HUES48 (cell line): ENCODE data around the gene TKTL1.
A peak's percentile ranks its signal among the peaks of the same experiment; 100 is the strongest.

Experiments used
- H3K27ac ChIP-seq: one replicate; pipeline ENCODE4 v1.7.0; 2013; ENCODE audit warnings: low read depth, low read length, inconsistent platforms
- H3K27me3 ChIP-seq: 2 replicates; pipeline ENCODE4 v1.6.1; 2013; ENCODE audit warnings: mild to moderate bottlenecking, low read length; ENCODE audit not compliant: control insufficient read depth, insufficient read depth
- H3K36me3 ChIP-seq: 2 replicates; pipeline ENCODE4 v1.6.1; 2013; ENCODE audit warnings: low read length; ENCODE audit not compliant: control insufficient read depth, insufficient read depth
- H3K4me1 ChIP-seq: 2 replicates; pipeline ENCODE4 v1.6.1; 2013; ENCODE audit warnings: mild to moderate bottlenecking, low read length; ENCODE audit not compliant: control insufficient read depth, insufficient read depth
- H3K4me3 ChIP-seq: 2 replicates; pipeline ENCODE4 v1.5.1; 2013; ENCODE audit warnings: mild to moderate bottlenecking, low read depth, low read length
- H3K9ac ChIP-seq: 2 replicates; pipeline ENCODE4 v1.6.1; 2013; ENCODE audit warnings: mild to moderate bottlenecking, low read depth, low read length, moderate library complexity
- H3K9me3 ChIP-seq: 2 replicates; pipeline ENCODE4 v1.6.1; 2013; ENCODE audit warnings: low read length; ENCODE audit not compliant: control insufficient read depth, insufficient read depth

TKTL1 gene

DNA sequence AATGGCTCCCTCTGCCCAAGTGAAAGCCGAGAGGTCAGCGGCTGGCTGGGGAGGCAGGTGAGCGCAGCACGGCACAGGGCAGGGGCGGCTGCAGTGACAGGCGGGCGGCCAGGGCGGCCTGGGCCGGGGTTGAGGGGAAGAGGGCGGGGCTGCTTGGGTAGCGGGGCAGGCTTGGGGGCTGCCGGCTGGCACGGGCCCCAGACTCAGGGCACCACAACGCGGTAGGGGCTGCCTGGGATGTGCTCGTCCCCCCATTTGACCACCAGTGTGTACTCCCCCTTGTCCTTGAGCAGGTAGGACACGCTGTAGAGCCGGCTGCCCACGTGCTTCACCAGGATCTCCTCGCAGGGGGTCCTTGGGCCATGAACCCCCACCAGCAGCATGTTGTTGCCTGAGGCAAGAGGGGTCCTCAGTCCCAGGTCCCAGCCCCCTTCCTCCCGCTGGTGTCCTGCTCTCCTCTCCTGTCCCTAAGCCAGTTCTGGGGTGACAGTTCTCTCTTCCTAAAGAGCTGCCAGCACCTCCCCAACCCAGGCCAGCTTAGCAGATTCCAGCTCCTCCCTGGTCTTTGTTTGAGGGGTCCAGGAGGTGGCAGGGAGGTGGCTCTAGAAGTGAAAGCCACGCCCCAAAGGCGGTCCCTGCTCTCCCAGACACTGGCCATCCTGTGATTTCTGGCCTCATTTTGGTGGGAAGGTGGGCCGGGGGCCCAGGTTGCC is 53.2 kb downstream of the TKTL1 start:
- Histone ChIP-seq H3K27ac (peak overlapping the region; percentile 35), H3K9me3 (peaks cover 30% of the 10 kb centered on the region; the same call in 1 of the 2 replicates), H3K4me1 (no peaks in the 10 kb centered on the region)

DNA sequence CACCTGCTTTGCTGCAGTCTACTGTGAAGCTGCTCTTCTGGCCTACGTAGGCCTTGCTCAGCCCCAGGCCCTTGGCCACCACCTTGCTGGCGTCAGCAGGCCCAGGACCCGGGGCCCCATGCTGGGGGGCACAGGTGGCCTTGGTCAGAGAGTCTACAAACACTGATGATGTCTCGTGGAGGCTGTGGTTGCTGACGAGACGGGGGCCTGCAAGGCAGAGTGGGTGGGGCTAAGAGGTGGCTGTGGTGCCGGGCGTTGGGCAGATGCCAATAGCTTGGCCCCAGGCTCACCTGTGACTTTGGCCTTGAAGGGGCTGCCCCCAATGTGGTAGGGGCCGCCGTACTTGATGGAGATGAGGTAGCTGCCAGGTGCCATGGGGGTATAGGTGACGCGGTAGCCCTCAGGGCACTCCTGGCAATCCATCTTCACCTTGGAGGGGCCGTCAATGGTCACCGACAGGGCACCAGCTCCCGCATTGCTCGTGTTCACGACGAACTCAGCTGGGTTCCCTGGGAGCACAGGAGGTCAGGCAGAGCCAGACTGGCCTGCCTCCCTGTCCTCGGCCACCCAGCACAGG is 53.9 kb downstream of the TKTL1 start:
- no peaks in the 10 kb centered on the region for H3K27me3 ChIP-seq
- H3K36me3 ChIP-seq = peaks cover 63% of the 10 kb centered on the region
- no peak overlapping the region for H3K4me3 ChIP-seq
- no peak overlapping the region for H3K27ac ChIP-seq
- H3K4me1 ChIP-seq = no peaks in the 10 kb centered on the region
- H3K9me3 ChIP-seq = peaks cover 37% of the 10 kb centered on the region; the same call in 1 of the 2 replicates
- H3K9ac ChIP-seq = no peak overlapping the region

More for the DNA sequence above, 53.2 kb downstream of the TKTL1 start:
- Histone ChIP-seq H3K9ac (no peak overlapping the region), H3K4me3 (no peak overlapping the region), H3K27me3 (no peaks in the 10 kb centered on the region), H3K36me3 (peaks cover 57% of the 10 kb centered on the region)

DNA sequence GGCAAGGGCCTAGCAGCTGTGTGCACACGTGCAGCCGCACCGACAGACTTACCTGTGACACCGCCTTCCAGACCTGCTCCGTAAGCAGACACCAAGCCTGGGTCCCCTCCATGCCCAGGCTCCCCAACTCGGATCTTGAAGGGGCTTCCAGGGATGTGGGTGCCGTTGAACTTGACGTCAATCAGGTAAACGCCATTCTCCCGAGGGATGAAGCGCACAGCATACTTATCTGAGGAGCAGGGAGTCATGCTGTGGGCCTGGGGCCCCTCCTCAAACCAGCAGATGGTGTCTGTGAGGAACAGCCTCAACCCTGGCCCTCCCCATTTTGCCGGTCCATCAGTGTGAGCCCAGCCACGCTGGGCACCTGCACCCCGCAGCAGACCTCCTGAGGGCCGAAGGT is 54.4 kb downstream of the TKTL1 start:
- Histone ChIP-seq H3K4me1 (no peaks in the 10 kb centered on the region), H3K4me3 (no peak overlapping the region), H3K9ac (no peak overlapping the region), H3K27ac (no peak overlapping the region), H3K9me3 (peaks cover 37% of the 10 kb centered on the region; the same call in 1 of the 2 replicates), H3K27me3 (no peaks in the 10 kb centered on the region), H3K36me3 (peaks cover 68% of the 10 kb centered on the region)

DNA sequence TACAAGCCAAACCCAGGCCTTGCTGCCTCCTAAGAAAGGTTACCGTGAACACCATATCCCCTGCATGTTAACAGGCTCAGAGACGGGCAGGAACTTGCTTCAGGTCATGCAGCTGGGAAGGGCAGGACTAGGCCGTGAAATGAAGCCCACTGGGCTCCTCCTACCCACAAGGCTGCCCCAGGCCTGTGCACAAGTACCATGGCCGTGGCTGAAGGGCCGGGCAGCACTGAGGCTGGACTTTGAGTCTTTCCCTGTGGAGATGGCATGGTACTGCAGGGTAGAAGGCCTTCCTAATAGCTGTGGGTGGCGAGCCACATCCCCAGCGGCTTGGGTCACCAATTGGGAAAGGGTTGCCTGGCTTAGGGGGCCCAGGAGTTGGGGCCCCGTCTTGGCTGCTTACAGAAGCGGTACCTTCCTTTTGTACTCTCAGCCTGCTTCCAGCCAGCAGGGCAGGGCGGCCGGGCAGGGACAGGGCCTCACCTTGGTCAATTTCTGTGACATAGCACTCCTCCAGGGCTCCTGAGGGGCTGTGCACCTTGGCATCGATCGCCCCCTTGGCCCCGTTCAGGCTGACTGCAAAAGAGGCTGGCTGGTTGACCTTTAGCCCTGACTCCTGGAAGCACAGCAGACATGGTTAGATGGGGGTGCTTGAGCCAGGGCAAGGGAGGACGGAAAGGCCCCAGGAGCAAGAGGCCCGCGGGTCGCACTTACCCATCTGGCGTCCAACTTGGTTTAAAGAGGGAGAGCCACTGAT is 55.0 kb downstream of the TKTL1 start:
- H3K27ac ChIP-seq = no peak overlapping the region
- H3K27me3 ChIP-seq = no peaks in the 10 kb centered on the region
- peaks cover 75% of the 10 kb centered on the region for H3K36me3 ChIP-seq
- no peak overlapping the region for H3K9ac ChIP-seq
- peaks cover 37% of the 10 kb centered on the region; the same call in 1 of the 2 replicates for H3K9me3 ChIP-seq
- H3K4me1 ChIP-seq = no peaks in the 10 kb centered on the region
- H3K4me3 ChIP-seq = no peak overlapping the region

DNA sequence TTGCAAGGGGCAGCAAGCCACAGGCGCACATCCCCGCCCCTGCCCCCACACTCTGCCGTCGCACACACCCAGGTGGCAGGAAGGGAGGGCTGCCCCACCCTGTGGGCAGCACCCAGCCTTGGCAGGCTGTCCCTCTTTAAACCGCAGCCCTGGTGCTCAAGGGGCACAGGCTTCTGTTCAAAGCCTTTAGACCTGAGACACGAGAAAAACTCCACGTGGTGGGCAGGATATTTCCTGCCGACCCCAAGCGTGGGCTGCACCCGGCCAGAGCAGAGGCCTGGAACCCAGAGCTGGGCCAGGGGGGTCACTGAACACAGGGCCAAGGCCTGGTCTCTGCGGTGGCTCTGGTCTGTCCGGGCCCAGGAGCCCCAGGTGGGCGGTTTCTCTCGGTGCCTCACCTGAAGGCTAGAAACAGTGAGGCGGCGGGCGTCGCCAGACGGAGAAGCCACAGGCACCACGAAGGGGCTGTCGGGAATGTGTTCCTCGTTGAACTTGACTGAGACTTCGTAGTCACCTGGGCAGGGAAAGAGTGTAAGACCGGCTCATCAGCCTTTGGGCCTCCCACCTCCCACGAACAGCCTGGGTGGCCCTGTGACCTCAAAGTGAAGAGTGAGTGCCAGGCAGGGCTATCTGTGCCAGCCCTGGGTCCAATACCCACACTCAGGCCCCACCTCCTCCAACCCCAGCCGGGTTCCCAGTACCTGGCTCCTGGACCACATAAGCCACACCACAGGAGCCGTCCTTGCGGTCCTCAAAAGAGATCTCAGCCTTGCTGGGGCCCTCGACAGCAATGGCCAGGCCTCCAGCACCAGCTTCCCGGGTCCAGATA is 55.8 kb downstream of the TKTL1 start:
- Histone ChIP-seq H3K27ac (no peak overlapping the region), H3K4me1 (no peaks in the 10 kb centered on the region), H3K9me3 (peaks cover 37% of the 10 kb centered on the region; the same call in 1 of the 2 replicates), H3K27me3 (no peaks in the 10 kb centered on the region), H3K4me3 (no peak overlapping the region), H3K9ac (no peak overlapping the region), H3K36me3 (peaks cover 82% of the 10 kb centered on the region)

DNA sequence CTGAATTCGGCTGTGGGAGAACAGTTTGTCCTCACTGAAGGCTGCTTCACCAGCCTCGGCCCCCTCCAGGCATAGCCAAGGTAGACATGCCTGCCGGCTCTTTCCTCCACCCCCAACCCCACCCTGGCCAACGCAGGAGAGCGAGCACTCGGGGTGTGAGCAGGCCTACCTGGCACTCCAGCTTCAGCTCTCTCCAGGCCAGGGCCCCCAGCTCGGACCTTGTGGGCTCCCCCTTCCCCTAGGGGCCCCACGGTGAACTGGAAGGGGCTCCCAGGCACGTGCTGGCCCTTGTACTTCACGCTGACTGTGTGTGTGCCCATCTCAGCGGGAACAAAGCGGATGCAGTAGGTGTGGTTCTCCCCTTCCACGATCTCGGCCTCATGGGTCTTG is 56.4 kb downstream of the TKTL1 start:
- Histone ChIP-seq H3K27me3 (no peaks in the 10 kb centered on the region), H3K4me3 (no peak overlapping the region), H3K27ac (no peak overlapping the region), H3K9me3 (peaks cover 37% of the 10 kb centered on the region; the same call in 1 of the 2 replicates), H3K9ac (no peak overlapping the region), H3K4me1 (no peaks in the 10 kb centered on the region), H3K36me3 (peaks cover 88% of the 10 kb centered on the region)

DNA sequence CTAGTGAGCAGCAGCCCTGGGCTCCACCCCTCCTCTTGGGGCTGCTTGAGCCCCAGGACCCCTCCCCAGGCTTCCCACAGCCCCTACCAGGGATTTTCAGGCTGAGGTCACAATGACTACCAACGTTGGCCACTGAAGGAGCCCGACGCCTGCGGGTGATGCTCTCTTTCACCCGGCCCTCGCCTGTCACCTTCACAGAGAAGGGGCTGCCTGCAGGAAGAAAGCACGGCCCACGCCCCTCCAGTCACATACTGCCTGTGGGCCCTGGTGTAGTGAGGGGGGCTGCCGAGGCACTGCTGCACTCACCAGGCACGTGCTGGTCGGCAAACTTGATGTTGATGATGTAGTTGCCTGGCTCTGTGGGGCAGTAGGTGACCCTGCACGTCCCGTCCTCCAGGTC is 56.9 kb downstream of the TKTL1 start:
- H3K36me3 ChIP-seq = peaks cover 93% of the 10 kb centered on the region
- H3K27ac ChIP-seq = no peak overlapping the region
- H3K4me1 ChIP-seq = no peaks in the 10 kb centered on the region
- H3K27me3 ChIP-seq = no peaks in the 10 kb centered on the region
- no peak overlapping the region for H3K9ac ChIP-seq
- H3K4me3 ChIP-seq = no peak overlapping the region
- H3K9me3 ChIP-seq = peaks cover 37% of the 10 kb centered on the region; the same call in 1 of the 2 replicates

DNA sequence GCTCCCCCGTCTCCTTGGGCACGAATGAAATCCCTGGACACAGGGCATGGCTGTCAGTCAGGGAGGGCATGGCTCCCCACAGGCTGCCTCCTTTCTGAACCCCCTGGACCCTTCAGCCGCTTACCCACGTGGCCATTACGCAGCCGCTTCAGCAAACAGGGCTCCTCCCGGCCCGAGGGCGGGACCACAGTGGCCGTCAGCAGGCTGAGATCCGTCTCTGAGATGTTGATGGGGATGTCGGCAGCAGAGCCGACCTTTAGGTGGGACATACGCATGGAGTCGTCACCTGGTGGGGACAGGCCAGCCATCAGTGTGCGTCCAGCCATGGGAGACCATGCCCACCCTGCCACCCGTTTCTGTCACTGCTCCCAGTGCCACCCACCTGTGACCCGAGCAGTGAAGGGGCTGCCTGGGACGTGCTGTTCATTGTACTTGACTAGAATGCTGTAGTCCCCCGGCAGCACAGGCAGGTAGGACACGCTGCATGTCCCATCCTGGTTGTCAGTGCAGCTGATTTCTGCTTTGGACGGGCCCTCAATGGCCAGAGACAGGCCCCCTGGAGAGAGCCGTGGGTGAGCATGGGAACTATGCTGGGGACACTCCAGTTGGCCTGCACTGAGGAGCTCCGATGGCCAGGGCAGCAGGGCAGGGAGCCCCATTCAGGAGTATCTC is 57.7 kb downstream of the TKTL1 start:
- Histone ChIP-seq H3K36me3 (peaks cover 100% of the 10 kb centered on the region), H3K4me3 (no peak overlapping the region), H3K9me3 (peaks cover 37% of the 10 kb centered on the region; the same call in 1 of the 2 replicates), H3K27ac (no peak overlapping the region), H3K9ac (no peak overlapping the region), H3K27me3 (no peaks in the 10 kb centered on the region), H3K4me1 (no peaks in the 10 kb centered on the region)

DNA sequence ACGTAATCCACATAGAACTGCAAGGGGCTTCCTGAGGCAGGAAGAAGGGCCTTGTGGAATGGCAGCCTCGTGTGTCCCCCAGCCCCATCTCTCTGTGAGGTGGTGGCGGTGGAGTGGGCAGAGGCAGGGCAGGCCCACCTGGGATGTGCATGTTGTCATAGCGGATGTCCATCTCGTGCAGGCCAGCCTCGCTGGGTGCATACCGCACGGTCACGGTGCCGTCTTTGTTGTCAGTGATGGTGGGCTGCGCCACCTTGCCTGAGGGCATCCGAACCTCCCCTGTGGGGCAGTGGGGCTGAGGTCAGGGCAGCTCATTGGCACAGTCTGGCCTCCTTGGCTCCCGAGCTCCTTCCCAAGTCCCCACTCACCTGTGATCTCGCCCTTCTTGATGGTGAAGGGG is 58.4 kb downstream of the TKTL1 start:
- Histone ChIP-seq H3K9ac (no peak overlapping the region), H3K27ac (no peak overlapping the region), H3K27me3 (no peaks in the 10 kb centered on the region), H3K4me1 (no peaks in the 10 kb centered on the region), H3K4me3 (no peak overlapping the region), H3K9me3 (peaks cover 40% of the 10 kb centered on the region; the same call in 1 of the 2 replicates), H3K36me3 (peaks cover 100% of the 10 kb centered on the region)

DNA sequence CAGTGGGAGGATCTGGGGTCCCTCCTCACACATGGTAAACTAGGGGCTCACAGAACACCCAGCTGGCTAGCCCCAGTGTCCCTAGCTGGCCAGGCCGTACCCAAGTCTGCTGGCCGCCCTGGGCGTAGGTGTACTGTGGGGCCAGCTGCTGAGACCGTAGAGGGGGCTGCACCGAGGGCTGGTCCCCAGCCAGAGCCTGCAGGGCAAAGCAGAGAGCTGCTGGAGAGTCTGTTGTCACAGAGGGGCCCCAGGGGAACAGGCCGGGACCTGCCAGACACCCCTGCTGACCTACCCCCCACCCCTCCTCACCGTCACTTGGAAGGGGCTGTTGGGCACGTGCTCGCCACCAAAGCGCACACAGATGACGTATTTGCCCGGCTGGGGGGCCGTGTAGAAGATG is 58.9 kb downstream of the TKTL1 start:
- peaks cover 41% of the 10 kb centered on the region; the same call in 1 of the 2 replicates for H3K9me3 ChIP-seq
- no peaks in the 10 kb centered on the region for H3K4me1 ChIP-seq
- H3K4me3 ChIP-seq = no peak overlapping the region
- H3K27me3 ChIP-seq = no peaks in the 10 kb centered on the region
- no peak overlapping the region for H3K27ac ChIP-seq
- no peak overlapping the region for H3K9ac ChIP-seq
- H3K36me3 ChIP-seq = peaks cover 100% of the 10 kb centered on the region
